Immature natural killer cell (primary cell): ENCODE results near the gene PRKCSH. TPM values are rescaled to one million over a fixed set of nuclear protein-coding genes. Genes with fewer than 3 reads are reported as not detected.
"Not testable (repeated sequence)": the region's sequence is repeated elsewhere in the genome, so short reads cannot be mapped to it uniquely, and the experiment has no call there.

Experiments used
- DNase-seq, 3 donors: peaks; one replicate each; pipeline ENCODE4 v3.0.0; 2022; ENCODE audit warnings: mixed read lengths in 1 of 3
- H3K27ac Mint-ChIP-seq, 6 donors: one replicate each; pipeline ENCODE4 v1.8.0; 2020; ENCODE audit warnings: mixed read lengths in 6 of 6, mild to moderate bottlenecking in 5 of 6, inconsistent platforms in 4 of 6, moderate library complexity in 3 of 6
- H3K27me3 Mint-ChIP-seq, 3 donors: one replicate each; pipeline ENCODE4 v1.8.0; 2020 to 2021; ENCODE audit warnings: low read depth in 3 of 3, mild to moderate bottlenecking in 3 of 3, mixed read lengths in 3 of 3, moderate library complexity in 3 of 3, inconsistent platforms in 1 of 3
- H3K36me3 Mint-ChIP-seq, 3 donors: one replicate each; pipeline ENCODE4 v1.8.0; 2020; ENCODE audit warnings: mixed read lengths in 3 of 3, inconsistent platforms in 2 of 3, mild to moderate bottlenecking in 2 of 3
- H3K4me1 Mint-ChIP-seq, 2 donors: one replicate each; pipeline ENCODE4 v1.8.0; 2020; ENCODE audit warnings: inconsistent platforms in 2 of 2, mild to moderate bottlenecking in 2 of 2, mixed read lengths in 2 of 2, moderate library complexity in 1 of 2
- H3K4me3 Mint-ChIP-seq, 5 donors: one replicate each; pipeline ENCODE4 v1.8.0; 2020; ENCODE audit warnings: mild to moderate bottlenecking in 5 of 5, mixed read lengths in 5 of 5, inconsistent platforms in 3 of 5, moderate library complexity in 3 of 5
- H3K9me3 Mint-ChIP-seq, 6 donors: one replicate each; pipeline ENCODE4 v1.8.0; 2020; ENCODE audit warnings: mild to moderate bottlenecking in 6 of 6, mixed read lengths in 6 of 6, inconsistent platforms in 4 of 6, moderate library complexity in 3 of 6
- polyA plus RNA-seq, 3 donors: library from polyadenylated mRNA; unstranded; fragments of 300-500 nt; fragmentation: Illumina TruSeq; gene quantifications; one replicate each; pipeline ENCODE4 v1.2.3, GENCODE V29; 2021

PRKCSH gene
- polyA plus RNA-seq, 3 donors from 2014 or later, result 13.7 to 75.6 (median 28.4) TPM

GRCh38 chr19:11448923-11449554, 13.6 kb downstream of the PRKCSH start:
- Mint-ChIP-seq H3K9me3 (no peaks in the 10 kb centered on the region), H3K4me3 (no peak overlapping the region), H3K27me3 (peaks cover 0 to 2% (median 0%) of the 10 kb centered on the region in 3 donors), H3K36me3 (peaks cover 0 to 3% (median 0%) of the 10 kb centered on the region in 3 donors), H3K27ac (no peak overlapping the region), H3K4me1 (no peaks in the 10 kb centered on the region)
- DNase-seq, result no peak

DNA sequence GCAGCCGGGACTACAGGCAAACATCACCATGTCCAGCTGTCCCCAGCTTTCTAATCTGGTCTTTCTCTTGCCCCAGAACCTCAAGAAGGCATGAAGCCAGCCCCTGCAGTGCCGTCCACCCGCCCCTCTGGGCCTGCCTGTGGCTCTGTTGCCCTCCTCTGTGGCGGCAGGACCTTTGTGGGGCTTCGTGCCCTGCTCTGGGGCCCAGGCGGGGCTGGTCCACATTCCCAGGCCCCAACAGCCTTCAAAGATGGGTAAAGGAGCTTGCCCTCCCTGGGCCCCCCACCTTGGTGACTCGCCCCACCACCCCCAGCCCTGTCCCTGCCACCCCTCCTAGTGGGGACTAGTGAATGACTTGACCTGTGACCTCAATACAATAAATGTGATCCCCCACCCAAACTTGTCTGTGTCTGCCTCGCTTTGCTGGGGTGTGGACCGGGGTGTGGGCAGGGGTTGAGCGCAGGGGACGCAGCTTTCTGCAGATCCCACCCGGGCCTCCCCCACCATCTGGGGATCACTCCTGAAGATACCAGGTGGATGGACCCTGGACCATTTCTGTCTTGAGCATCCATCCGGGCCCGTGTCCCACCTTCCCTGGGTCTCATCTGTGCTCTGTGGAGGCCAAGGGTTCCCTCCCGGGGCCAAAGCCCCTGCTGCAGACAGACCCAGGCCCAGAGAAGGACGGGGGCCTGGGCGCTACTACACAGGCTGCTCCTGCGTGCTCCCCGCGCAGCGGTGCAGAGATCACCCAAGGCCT, 15.3 kb downstream of the PRKCSH start:
- peaks cover 0 to 4% (median 1%) of the 10 kb centered on the region in 3 donors for H3K27me3 Mint-ChIP-seq
- H3K27ac Mint-ChIP-seq, result no peak overlapping the region
- no peak for DNase-seq
- no peaks in the 10 kb centered on the region for H3K36me3 Mint-ChIP-seq
- H3K4me3 Mint-ChIP-seq, result no peak overlapping the region
- no peaks in the 10 kb centered on the region for H3K4me1 Mint-ChIP-seq
- H3K9me3 Mint-ChIP-seq, result no peaks in the 10 kb centered on the region

DNA sequence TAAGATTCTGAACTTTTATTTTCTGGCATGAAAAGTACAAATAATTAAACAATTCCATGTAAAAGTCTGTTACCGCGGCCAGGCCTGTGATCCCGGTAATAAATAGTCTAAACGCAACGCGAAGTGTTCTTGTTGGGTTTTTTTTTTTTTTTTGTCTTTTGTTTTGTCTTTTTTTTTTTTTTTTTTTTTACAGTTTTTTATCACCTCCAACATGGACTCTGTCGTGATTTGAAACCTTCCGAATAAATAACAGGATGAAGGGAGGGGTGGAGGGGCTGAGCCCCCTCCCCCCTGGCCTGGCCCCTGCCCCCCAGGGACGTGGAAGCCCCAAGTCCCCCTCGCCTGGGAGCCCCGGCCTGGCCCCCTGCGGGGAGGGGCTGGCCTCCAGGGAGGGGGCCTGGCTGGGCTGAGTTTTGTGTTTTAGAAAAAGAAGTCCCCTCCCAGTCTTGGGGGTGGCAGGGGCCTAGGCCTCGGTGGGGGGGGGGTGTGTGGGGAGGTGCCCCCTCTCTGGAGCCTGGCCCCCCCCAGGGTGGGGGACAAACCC, 16.0 kb downstream of the PRKCSH start:
- Mint-ChIP-seq H3K36me3 (no peaks in the 10 kb centered on the region), H3K9me3 (no peaks in the 10 kb centered on the region), H3K4me1 (no peaks in the 10 kb centered on the region), H3K27me3 (peaks cover 0 to 4% (median 1%) of the 10 kb centered on the region in 3 donors), H3K27ac (no peak overlapping the region), H3K4me3 (no peak overlapping the region)
- DNase-seq, result no peak

- Mint-ChIP-seq H3K4me3 (no peak overlapping the region), H3K27ac (no peak overlapping the region), H3K36me3 (no peaks in the 10 kb centered on the region), H3K4me1 (no peaks in the 10 kb centered on the region), H3K27me3 (peaks cover 0 to 4% (median 1%) of the 10 kb centered on the region in 3 donors), H3K9me3 (no peaks in the 10 kb centered on the region)
- DNase-seq, result no peak
Observed at GRCh38 chr19:11451871-11452619, 16.6 kb downstream of the PRKCSH start.

GRCh38 chr19:11452620-11453310, 17.3 kb downstream of the PRKCSH start:
- Mint-ChIP-seq H3K9me3 (no peaks in the 10 kb centered on the region), H3K27ac (no peak overlapping the region), H3K27me3 (peaks cover 0 to 4% (median 1%) of the 10 kb centered on the region in 3 donors), H3K36me3 (no peaks in the 10 kb centered on the region), H3K4me3 (no peak overlapping the region), H3K4me1 (no peaks in the 10 kb centered on the region)
- no peak for DNase-seq

DNA sequence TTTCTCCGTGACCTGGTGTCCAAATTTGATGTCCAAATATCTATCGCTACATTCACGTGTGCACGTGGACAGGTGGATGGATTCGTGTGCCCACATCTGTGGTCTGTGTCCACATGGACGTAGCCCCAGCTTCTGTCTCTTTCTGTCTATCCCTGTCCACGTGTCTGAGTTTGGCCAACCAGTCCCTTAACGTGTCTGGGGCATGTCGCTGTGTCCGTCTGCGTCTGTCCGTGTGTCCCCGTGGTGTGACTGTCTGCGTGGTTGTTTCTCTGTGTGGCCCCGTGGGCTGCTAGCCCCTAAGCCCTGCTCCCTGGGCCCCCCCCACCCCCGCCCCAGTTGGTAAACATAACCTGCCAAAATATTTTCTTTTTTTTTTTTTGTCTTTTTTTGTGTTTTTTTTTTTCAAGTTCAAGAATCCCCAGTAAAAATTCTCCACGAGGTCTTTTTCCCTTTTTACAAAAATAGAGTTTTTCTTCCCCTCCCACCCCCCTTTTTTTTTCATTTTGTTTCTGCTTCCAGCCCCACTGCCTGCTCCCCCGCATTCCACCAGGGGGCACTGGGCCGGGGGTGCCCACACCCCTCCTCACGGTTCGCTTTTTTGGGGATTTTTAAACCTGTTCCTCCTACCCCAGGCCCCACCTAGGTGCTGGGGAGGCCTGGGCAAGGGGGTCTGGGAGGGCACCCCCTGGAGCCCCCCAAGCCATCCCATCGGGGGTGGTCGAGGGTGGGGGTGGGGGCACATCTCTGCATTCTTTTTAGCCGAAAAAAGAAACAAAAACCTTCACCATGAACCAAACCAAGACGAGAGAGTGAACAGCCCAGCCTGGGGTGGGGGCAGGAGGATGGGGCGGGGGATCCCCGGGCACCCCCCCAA, 18.3 kb downstream of the PRKCSH start:
- Mint-ChIP-seq H3K9me3 (no peaks in the 10 kb centered on the region), H3K27ac (no peak overlapping the region), H3K4me1 (no peaks in the 10 kb centered on the region), H3K4me3 (no peak overlapping the region), H3K36me3 (no peaks in the 10 kb centered on the region), H3K27me3 (peaks cover 0 to 4% (median 1%) of the 10 kb centered on the region in 3 donors)
- DNase-seq, result no peak

GRCh38 chr19:11455233-11455554, 19.8 kb downstream of the PRKCSH start:
- not testable (repeated sequence) for H3K27ac Mint-ChIP-seq, DNase-seq, H3K4me1 Mint-ChIP-seq, H3K36me3 Mint-ChIP-seq, H3K9me3 Mint-ChIP-seq, H3K27me3 Mint-ChIP-seq, H3K4me3 Mint-ChIP-seq

DNA sequence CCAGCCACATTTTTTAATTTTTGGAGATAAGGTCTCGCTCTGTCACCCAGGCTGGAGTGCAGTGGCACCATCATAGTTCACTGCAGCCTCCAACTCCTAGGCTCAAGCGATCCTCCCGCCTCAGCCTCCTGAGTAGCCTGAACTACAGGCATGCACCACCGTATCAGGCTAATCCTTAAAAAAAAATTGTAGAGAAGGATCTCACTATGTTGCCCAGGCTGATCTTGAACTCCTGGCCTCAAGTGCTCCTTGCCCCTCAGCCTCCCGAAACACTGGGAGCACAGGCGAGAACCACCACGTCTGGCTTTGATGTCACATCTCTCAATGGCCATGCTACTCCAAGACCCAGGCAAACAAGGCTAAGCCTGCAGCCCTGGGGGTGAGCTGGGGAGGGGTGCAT, 21.2 kb downstream of the PRKCSH start:
- Mint-ChIP-seq H3K4me3 (no peak overlapping the region), H3K9me3 (no peaks in the 10 kb centered on the region), H3K36me3 (no peaks in the 10 kb centered on the region), H3K4me1 (no peaks in the 10 kb centered on the region), H3K27me3 (peaks cover 1 to 7% (median 4%) of the 10 kb centered on the region in 3 donors), H3K27ac (no peak overlapping the region)
- no peak for DNase-seq

DNA sequence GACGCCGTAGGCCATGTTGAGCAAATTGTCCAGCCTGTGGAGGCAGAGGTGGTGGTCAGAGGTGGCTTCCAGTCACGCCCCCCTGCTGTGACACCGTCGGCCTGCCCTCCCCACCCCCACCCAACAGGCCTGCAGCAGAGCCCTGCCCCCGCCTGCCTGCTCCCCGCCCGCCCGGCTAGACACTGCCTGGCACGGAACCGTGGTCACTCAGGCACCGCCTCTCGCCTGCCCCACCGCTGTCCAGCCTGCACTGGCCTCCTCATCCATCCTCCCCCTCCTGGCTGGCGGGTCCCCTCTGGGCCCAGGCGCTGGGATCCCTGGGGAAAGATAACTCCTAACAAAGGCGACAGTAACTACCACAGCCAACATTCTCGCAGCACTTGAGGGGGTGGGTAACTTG, 21.7 kb downstream of the PRKCSH start:
- Mint-ChIP-seq H3K27ac (no peak overlapping the region), H3K9me3 (no peaks in the 10 kb centered on the region), H3K4me1 (no peaks in the 10 kb centered on the region)

DNA sequence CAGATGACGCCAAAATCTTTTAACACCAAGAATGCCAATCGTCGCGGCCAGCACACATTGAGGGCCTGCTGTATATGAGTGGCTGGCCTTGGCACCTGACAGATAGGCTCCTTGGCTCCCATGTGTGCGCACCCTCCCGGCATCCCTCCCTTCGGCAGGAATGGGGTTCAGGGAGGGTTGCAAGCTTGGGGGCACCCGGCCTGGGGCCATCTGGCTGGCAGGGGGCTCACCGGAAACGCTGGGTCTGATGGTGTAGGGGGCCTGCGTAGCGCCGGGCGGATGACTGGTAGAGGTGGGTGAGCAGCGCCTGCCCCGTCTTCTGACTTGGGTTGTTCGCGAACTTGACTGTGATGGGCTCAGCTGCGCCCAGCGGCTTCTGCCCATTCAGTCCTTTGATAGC, 22.4 kb downstream of the PRKCSH start:
- DNase-seq, result no peak
- no peaks in the 10 kb centered on the region for H3K4me1 Mint-ChIP-seq
- no peak overlapping the region for H3K4me3 Mint-ChIP-seq
- H3K27me3 Mint-ChIP-seq, result peaks cover 1 to 7% (median 2%) of the 10 kb centered on the region in 3 donors
- H3K27ac Mint-ChIP-seq, result no peak overlapping the region
- no peaks in the 10 kb centered on the region for H3K36me3 Mint-ChIP-seq
- H3K9me3 Mint-ChIP-seq, result no peaks in the 10 kb centered on the region

More for the DNA sequence above, 21.7 kb downstream of the PRKCSH start:
- no peak overlapping the region for H3K4me3 Mint-ChIP-seq
- H3K36me3 Mint-ChIP-seq, result no peaks in the 10 kb centered on the region
- H3K27me3 Mint-ChIP-seq, result peaks cover 1 to 7% (median 4%) of the 10 kb centered on the region in 3 donors
- no peak for DNase-seq

- H3K27ac Mint-ChIP-seq, result no peak overlapping the region
Observed at GRCh38 chr19:11458236-11458900, 22.9 kb downstream of the PRKCSH start.

GRCh38 chr19:11458912-11459311, 23.5 kb downstream of the PRKCSH start:
- not testable (repeated sequence) for H3K36me3 Mint-ChIP-seq, H3K27ac Mint-ChIP-seq, H3K9me3 Mint-ChIP-seq, H3K4me1 Mint-ChIP-seq, H3K4me3 Mint-ChIP-seq, DNase-seq, H3K27me3 Mint-ChIP-seq

More at GRCh38 chr19:11458236-11458900, 22.9 kb downstream of the PRKCSH start:
- DNase-seq, result no peak
- Mint-ChIP-seq H3K4me1 (no peaks in the 10 kb centered on the region), H3K9me3 (no peaks in the 10 kb centered on the region), H3K4me3 (no peak overlapping the region), H3K36me3 (no peaks in the 10 kb centered on the region), H3K27me3 (peaks cover 1 to 7% (median 2%) of the 10 kb centered on the region in 3 donors)
